GM12892 (cell line): Measurements from ENCODE around the gene ZBTB16.

ENCODE experiments used
- POLR2A ChIP-seq: IDR thresholded peaks from 2 replicates; pipeline ENCODE4 v1.6.1; 2011; ENCODE audit warnings: low read depth, low read length, control low read depth
- TAF1 ChIP-seq: IDR thresholded peaks from 2 replicates; pipeline ENCODE4 v1.6.1; 2011; ENCODE audit warnings: low read depth, mild to moderate bottlenecking, control low read depth, low read length, borderline replicate concordance

DNA sequence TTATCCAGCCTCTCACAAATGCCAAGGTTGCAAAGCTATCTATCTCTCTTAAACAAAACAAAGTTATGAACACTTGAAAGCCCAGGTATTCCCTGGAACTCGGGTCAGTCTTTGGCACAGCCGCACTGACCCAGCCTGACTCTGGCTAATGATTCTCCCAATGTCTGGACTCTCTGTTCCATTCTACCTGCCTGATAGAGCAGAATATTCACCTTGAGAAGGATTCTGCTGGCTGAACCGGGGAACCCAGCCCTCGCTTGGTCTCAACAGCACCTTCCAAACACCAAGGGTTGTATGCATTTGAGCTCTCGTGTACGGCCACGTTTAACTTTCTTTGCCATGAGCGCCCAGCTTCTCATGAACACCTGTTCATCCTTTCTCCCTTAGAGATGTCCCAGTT, 116.8 kb downstream of the ZBTB16 start:
- TF ChIP-seq TAF1, result no peak
- TF ChIP-seq POLR2A, result no peak
